ENCODE data around the gene TINCR.

- TF ChIP-seq POLR2AphosphoS5 (IDR thresholded peaks at IDR 0.05; ENCODE audit: low read depth, low read length) = no peak
- TF ChIP-seq POLR2A (IDR thresholded peaks at IDR 0.05; ENCODE audit: low read depth, low read length) = no peak
Measured at GRCh38 chr19:5591476-5591875, 23.7 kb upstream of the TINCR start.
